Limb (tissue), 2 donors: Measurements from ENCODE around the gene KIF13A.
A peak's percentile ranks its signal among the peaks of the same experiment; 100 is the strongest.
"Not testable (repeated sequence)": the region's sequence is repeated elsewhere in the genome, so short reads cannot be mapped to it uniquely, and the experiment has no call there.

Experiments
- DNase-seq, 2 donors: peaks; one replicate each; pipeline ENCODE4 v3.0.0-alpha.2; 2016; ENCODE audit errors: extremely low spot score in 2 of 2

KIF13A gene

GRCh38 chr6:17935188-17936149, 52.0 kb downstream of the KIF13A start:
- DNase-seq, result no peak

- DNase-seq, result no peak
Measured at GRCh38 chr6:17933716-17934115, 53.7 kb downstream of the KIF13A start.

- peak in 1 of 2 donors; percentile 38 for DNase-seq
Measured at GRCh38 chr6:17932330-17932852, 55.0 kb downstream of the KIF13A start.

- no peak for DNase-seq
Measured at GRCh38 chr6:17931227-17931626, 56.2 kb downstream of the KIF13A start.

GRCh38 chr6:17930321-17930993, 57.0 kb downstream of the KIF13A start:
- DNase-seq, result no peak

GRCh38 chr6:17928514-17929430, 58.7 kb downstream of the KIF13A start:
- DNase-seq, result no peak

- DNase-seq, result no peak
Measured at GRCh38 chr6:17927705-17928104, 59.7 kb downstream of the KIF13A start.

- no peak for DNase-seq
Measured at GRCh38 chr6:17923401-17923863, 64.0 kb downstream of the KIF13A start.

GRCh38 chr6:17921454-17921853, 66.0 kb downstream of the KIF13A start:
- no peak for DNase-seq

- no peak for DNase-seq
Measured at GRCh38 chr6:17919496-17919895, 67.9 kb downstream of the KIF13A start.

- DNase-seq, result no peak
Measured at GRCh38 chr6:17917837-17918763, 69.3 kb downstream of the KIF13A start.

GRCh38 chr6:17914651-17915050, 72.8 kb downstream of the KIF13A start:
- DNase-seq, result no peak

- no peak for DNase-seq
Measured at GRCh38 chr6:17912521-17912920, 74.9 kb downstream of the KIF13A start.

GRCh38 chr6:17911656-17912055, 75.8 kb downstream of the KIF13A start:
- not testable (repeated sequence) for DNase-seq

GRCh38 chr6:17910189-17910588, 77.2 kb downstream of the KIF13A start:
- no peak for DNase-seq

- DNase-seq, result no peak
Measured at GRCh38 chr6:17908831-17909230, 78.6 kb downstream of the KIF13A start.

- DNase-seq, result no peak
Measured at GRCh38 chr6:17907406-17908229, 79.8 kb downstream of the KIF13A start.

GRCh38 chr6:17905611-17906592, 81.5 kb downstream of the KIF13A start:
- DNase-seq, result no peak
